HG02759 (cell line): Measurements from ENCODE around the gene LHFPL2.
"Not testable (repeated sequence)": the region's sequence is repeated elsewhere in the genome, so short reads cannot be mapped to it uniquely, and the experiment has no call there.

Source experiments
- ATAC-seq: cut with Tn5 transposase; IDR thresholded peaks from one replicate; pipeline ENCODE4 v1.9.1; 2021; ENCODE audit warnings: mild to moderate bottlenecking, moderate library complexity; ENCODE audit not compliant: unreplicated experiment

Gene LHFPL2, protein sequence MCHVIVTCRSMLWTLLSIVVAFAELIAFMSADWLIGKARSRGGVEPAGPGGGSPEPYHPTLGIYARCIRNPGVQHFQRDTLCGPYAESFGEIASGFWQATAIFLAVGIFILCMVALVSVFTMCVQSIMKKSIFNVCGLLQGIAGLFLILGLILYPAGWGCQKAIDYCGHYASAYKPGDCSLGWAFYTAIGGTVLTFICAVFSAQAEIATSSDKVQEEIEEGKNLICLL

DNA sequence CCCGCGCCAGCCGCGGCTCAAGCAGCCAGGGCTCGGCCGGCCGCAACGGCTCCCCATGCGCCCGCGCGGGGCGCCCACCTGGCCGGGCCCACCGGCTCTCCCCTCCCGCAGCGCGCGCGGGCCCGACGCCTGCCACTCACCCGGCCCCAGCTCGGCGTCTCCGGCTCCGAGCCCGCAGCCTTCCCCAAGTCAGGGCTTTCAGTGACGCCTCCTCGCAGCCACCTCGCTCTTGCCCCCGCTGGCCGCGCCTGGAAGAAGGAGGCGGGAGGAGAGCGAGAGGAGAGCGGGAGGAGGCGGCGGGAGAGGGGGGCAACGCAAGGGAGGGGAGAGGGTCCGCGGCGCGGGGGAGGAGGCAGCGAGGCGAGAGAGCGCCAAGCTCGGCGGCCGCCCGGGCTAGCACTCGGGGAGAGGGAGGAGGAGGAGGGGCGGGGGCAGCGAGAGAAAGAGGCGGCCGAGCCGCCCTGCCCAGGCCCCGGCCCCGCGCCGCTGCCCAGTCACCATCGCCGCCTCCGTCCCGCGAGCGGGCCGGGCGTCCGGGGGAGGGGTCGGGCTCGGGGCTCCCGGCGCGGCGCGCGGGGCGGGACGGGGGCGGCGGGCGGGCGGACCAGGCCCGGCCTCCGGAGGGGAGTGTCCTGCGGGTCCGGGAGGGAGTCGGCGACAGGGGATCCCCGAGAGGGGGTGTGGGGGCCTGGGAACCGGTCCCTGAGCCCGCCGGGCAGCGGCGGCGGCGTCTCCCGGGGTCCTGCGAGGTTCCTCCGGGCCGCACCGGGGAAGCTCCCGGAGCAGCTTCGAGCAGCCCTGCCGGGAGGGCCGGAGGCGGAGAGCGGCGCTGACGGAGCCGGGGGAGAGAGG, at the start of gene LHFPL2:
Gene LHFPL2 (minus strand): TSS at position 414 of the 852 bp plus-strand sequence. CDS start 138,559 bp downstream, outside the sequence.
- peak; percentile 65 for ATAC-seq

DNA sequence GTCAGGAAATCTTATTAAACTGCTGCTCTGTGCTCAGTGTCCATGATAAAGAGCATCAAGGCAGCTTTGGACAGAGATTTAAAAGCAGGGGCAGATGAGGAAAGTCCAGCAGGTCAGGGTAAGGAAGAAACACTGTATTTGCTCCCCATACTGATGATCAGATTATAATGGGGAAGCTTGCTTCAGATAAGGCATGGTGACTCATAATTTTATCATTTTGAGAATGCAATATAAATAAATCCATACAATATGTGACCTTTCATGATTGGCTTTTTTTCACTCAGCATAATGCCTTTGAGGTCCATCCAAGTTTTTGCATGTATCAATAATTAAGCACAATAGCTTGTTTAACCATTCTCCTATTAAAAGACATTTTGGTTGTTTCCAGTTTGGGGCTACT, 48.1 kb upstream of the LHFPL2 start:
- ATAC-seq, result no peak

DNA sequence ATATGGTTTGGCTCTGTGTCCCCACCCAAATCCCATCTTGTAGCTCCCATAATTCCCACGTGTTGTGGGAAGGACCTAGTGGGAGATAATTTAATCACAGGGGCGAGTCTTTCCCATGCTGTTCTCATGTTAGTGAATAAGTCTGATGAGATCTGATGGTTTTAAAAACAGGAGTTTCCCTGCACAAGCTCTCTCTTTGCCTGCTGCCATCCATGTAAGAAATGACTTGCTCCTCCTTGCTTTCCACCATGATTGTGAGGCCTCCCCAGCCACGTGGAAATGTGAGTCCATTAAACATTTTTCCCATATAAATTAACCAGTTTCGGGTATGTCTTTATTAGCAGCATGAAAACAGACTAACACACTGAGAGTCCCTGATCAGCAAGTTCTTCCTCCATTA, 47.5 kb upstream of the LHFPL2 start:
- not testable (repeated sequence) for ATAC-seq

DNA sequence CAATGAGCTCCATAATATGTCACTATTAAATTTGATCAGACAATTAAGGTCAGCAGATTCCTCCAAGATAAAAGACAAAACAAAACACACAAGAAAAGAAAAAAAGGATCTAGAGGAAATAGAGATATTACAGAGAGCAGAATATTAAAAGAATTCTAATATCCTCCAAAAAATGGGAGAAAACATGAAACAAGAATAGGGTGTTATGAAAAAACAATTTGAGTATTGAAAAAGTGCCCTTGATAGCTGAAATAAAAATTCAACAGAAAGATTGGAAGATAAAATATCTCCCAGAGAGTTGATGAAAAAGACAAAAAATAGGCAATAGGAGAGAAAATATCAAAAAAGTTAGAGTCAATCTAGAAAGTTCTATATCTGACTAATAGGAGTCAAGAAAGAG, 44.8 kb upstream of the LHFPL2 start:
- no peak for ATAC-seq

DNA sequence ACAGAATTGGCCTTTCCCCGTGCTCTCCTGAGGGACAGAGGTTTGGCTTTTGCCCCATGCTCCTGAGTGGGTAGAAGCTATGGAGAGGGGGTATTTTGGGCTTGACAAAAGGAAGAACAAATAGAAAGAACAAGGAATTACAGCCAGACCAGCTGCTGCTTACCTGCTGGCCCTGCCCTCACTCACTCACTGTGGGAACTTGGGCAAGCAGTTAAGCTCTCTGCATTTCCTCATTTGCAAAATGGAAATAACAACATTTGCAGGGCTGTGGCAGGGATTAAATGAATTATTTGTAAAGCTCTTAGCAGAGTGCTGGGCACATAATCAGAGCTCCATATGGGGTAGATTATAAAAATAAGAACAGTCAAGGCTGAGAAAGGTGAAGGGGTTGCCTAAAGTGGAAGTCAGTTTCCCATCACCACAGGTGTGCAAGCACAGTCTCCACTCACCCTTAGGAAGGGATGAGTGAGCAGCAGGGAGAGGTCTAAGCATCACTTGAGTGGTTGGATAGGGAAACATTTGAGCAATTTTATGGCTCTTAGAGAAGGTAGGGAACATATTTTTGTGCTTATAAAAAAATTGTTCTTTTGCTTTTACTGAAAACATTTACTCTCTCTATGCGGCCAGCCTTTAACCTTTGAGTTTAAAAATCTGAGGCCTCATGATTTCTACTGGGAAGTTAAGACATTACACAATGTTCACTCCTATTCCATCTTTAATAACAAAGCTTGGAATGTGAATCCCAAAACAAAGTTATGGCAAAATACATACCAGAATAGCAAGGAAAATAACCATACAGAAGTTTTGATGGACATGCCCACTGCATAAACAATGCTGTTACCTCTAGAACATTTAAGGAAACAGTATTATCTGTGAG, 42.8 kb upstream of the LHFPL2 start:
- ATAC-seq, result no peak

DNA sequence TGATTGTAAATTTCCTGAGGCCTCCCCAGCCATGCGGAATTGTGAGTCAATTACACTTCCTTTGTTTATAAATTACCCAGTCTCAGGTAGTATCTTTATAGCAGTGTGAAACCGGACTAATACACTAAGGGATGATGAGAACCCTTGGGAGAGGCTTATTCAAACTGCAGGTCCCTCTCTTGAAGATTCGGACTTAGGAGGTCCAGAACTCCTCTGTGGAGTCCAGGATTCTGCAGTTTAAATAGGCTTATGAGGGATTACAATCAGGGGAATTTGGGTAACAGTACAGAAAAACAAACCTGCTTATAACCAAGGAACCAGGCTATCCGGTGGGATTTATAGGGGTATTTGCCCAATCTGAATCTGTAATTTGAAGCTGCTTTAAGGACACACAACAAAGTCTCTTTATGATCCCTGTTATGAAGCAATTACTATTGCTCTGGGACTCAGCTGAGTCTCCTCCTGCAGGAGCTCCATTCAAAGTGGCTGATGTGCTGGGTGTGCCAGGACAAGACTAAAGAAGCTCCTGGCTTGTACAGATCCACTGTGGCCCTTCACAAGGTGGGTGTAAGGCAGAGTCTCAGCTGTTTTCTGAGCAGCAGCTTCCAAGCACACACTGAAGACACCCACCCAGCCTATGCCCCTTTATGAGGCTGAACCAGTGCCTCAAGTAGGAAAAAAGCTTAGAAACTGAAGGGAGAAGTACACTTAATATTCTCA, 41.8 kb upstream of the LHFPL2 start:
- ATAC-seq, result no peak

DNA sequence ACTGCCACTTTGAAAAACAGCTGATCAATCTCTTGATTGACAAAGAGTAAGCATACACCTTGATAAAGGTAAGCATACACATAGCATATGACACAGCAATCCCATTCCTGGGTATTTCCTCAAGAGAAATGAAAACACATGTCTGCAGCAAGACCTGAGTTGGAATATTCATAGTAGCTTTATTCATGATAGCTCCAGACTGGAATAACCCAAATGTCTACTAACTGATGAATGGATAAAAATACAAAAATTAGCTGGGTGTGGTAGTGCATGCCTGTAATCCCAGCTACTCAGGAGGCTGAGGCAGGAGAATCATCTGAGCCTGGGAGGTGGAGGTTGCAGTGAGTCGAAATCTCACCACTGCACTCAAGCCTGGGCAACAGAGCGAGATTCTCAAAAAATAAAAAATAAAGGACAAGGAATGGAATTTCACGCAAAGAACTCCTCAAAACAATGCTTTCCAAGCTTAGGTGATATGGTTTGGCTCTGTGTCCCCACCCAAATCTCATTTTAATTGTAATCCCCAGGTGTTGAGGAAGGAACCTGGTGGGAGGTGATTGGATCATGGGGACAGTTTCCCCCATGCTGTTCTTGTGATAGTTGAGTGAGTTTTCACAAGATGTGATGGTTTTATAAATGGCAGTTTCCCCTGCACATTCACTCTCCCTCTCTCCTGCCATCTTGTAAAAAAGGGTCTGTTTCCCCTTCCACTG, 41.1 kb upstream of the LHFPL2 start:
- no peak for ATAC-seq

DNA sequence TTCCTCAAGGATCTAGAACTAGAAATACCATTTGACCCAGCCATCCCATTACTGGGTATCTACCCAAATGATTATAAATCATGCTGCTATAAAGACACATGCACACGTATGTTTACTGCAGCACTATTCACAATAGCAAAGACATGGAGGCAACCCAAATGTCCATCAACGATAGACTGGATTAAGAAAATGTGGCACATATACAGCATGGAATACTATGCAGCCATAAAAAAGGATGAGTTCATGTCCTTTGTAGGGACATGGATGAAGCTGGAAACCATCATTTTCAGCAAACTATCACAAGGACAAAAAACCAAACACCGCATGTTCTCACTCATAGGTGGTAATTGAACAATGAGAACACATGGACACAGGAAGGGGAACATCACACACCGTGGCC, 38.9 kb upstream of the LHFPL2 start:
- ATAC-seq, result not testable (repeated sequence)

DNA sequence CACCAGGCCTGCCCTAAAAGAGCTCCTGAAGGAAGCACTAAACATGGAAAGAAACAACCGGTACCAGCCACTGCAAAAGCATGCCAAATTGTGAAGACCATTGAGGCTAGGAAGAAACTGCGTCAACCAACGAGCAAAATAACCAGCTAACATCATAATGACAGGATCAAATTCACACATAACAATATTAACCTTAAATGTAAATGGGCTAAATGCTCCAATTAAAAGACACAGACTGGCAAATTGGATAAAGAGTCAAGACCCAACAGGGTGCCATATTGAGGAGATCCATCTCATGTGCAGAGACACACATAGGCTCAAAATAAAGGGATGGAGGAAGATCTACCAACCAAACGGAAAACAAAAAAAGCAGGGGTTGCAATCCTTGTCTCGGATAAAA, 35.3 kb upstream of the LHFPL2 start:
- not testable (repeated sequence) for ATAC-seq

DNA sequence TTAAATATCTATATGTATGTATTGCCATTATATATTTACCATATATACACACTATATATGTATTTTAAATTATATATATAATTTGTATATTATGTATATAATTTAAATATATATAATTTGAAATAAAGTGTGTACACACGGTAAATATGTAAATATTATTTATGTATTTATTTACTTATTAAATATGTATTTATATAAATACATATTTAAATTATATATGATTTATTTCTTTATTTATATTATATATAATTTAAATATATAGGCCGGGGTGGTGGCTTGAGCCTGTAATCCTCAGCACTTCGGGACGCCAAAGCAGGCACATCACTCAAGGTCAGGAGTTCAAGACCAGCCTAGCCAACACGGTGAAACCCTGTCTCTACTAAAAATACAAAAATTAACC, 31.3 kb upstream of the LHFPL2 start:
- ATAC-seq, result no peak

DNA sequence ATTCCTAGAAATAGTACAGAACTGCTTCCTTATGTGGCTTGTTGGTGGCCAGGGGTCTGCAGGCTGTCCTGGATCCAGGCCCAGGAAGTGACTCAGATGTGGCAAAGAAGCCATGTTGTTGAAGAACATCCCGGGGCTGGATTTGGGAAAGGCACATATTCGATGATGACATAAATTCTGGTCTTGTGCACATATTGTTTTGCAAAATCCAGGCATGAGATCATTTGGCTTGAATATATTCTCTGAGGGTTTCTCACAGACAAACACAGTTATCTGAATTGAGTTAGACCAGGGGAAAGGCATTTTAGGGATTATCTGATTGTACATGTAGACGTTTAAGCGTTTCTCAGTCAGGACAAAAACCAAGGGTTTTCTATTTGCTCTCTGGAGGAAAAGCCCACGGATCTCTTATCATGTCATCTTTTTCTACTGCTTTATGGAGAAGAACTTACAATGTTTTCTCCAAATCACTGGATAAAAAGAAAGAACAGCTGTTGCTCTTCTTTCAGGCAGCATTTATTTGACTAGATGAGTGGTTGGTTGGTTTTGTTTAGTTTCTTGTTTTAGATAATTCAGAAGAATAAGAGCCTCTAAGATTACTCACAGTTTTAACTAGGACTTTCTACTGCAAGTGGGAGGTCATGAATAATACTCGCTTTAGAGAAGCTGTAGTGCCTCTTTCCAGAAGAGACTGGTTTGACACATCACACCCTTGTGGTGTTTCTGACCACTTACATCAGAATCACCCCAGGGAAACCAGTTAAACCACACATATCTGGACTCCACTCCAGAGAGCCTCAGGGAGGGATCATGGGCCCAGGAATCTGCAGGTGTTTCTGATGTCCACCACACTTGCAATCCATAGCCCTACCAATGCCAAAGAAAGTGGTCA, 29.5 kb upstream of the LHFPL2 start:
- ATAC-seq, result peak; percentile 62

DNA sequence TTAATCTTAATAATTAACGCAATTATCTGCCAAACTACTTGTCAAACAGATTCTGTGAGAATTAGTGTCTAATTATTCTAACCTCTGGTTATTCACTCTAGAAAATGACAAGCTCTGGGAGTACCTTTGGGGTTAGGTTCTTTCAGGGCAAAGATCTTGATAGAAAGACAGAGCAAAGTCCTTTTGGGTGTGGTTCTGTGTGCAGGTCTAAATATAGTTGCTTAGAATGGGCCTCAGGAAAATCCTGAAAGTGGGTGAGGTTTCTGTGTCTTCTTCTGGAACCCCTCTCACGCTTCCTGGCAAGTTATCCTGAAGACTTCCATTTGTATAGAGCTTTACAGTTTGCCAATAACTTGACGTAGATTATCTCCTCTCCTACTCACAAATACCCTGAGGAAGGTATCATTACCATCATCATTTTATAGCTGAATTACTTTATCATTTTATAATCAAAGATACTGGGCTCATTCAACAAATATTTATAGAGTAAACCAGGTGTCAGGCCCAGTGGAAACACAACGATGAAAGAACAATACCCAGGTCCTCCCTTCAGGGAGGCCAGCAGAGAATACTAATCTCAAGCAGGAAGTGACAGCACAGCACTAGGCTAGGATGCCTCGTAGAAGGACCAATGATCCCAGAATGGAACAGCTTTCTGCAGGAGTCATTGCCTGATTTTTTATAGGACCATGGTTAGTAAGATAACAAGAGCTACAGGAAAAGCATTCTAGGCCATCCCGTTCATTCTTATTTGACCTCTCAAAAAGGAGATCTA, 27.6 kb upstream of the LHFPL2 start:
- ATAC-seq, result no peak

DNA sequence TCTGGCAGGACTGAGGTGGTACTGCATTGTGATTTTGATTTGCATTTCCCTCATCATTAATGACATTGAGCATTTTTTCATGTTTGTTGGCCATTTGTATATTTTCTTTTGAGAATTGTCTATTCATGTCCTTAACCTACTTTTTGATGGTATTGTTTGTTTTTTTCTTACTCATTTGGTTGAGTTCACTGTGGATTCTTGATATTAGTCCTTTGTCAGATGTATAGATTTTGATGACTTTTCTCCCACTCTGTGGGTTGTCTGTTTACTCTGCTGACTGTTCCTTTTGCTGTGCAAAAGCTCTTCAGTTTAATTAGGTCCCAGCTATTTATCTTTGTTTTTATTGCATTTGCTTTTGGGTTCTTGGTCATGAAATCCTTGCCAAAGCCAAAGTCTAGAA, 25.3 kb upstream of the LHFPL2 start:
- ATAC-seq, result not testable (repeated sequence)

DNA sequence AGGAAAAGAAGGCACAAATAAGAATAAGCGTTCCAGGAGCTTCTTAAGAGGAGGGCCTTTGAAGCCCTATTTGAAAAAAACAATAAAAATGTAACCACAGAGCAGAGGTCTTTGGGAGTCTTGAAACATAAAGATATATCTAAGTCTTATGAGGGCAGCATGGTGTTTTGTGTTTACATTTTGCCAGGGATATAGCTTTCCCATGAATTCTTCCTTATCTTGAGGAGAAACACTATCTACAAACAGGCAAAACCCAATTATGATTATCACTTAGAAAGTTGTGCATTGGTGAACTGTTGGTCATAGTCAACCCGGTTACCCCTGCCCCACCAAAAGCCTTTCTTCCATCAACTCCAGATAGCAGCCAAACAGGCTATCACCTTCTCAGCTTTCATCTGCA, 23.6 kb upstream of the LHFPL2 start:
- ATAC-seq, result no peak

DNA sequence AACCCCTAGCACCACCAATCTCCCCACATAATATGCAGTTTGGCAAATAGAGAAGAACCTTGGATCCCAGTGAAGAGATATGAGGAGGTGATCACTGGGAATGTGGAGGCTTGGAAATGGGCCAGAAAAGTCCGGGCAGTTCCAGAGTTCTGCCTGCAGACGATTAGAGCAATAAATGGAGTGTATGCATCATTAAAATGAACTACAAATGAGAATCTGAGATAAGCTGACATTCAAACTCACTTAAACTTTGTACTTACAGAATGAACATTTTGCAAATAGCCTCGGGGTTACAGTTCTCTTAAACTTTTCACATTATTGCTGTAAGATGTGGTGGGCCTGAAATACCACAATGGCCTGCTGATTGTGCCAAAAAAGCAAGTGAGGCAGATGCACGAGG, 23.0 kb upstream of the LHFPL2 start:
- ATAC-seq, result no peak

DNA sequence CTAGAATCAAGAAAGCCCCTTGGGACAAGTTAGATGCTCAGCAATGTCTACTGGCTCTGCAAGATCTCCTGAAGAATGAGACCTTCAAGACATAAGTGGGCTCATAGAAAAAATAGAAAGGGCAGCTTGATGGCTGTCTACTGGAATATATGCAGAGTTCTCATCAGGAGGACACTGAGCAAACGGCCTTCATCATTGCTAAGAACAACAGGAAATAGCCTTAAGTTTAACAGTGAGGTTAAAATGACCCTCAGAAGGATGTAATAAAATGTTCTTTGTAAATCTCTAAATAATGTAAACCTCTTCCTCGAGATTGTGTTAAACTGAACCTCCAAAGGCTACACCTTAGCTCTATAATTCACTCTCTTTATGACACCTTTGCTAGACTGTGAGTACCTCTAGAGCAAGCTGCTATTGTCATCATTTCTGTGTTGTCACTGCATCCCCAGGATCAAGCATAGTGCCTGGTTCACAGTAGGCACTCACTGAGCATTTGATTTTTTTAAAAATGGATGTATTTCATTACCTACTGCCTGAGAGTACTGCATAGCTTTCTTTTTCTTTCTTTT, 22.2 kb upstream of the LHFPL2 start:
- ATAC-seq, result no peak

DNA sequence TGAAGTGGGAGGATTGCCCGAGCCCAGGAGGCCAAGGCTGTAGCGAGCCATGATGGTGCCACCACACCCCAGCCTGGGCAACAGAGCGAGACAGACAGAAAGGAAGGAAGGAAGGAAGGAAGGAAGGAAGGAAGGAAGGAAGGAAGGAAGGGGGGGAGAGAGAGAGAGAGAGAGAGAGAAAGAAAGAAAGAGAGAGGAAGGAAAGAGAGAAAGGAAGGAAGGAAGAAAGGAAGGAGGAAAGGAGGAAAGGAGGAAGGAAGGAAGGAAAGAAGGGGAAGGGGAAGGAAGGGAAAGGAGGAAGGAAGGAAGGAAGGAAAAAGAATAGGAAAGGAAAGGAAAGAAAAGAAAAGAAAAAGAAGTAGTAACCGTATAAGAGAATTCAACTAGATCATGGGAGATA, 20.8 kb upstream of the LHFPL2 start:
- no peak for ATAC-seq

DNA sequence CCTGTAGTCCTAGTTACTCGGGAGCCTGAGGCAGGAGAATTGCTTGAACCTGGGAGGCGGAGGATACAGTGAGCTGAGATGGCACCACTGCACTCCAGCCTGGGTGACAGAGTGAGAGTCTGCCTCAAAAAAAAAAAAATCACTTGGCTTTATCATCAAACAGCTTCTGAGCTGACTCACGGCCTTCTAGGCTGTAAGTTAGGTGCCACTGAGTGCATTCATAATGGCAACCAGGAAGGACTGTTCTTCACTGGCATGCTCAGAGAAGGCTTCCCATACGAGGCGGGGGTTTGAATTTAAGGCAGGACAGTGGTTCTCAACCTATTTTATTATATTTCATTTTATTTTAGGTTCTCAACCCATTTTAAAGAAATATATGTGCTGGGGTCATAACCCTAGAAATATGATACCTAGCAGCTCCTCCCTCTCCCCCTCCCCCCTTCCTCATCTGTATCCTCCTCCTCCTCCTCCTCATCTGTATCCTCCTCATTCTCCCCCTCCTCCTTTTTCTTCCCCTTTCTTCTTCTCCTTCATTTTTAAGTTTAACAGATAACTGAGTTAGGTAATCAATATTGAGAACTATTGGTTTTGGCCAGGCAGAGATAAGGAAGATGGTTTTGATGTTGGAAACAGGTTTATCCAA, 19.0 kb upstream of the LHFPL2 start:
- ATAC-seq, result no peak
